GM23248 (cell line): ENCODE data around the gene UBE2D1.

ENCODE experiments used
- EZH2 ChIP-seq: fragments of 200-600 bp; sonication (generic); IDR thresholded peaks from 2 replicates; pipeline ENCODE4 v1.6.1; 2018; ENCODE audit warnings: antibody characterized with exemption, mild to moderate bottlenecking; ENCODE audit not compliant: insufficient read depth, poor library complexity, severe bottlenecking
- EZH2phosphoT487 ChIP-seq: fragments of 200-600 bp; sonication (generic); IDR thresholded peaks from 2 replicates; pipeline ENCODE4 v1.6.1; 2018; ENCODE audit warnings: antibody characterized with exemption, moderate library complexity, mild to moderate bottlenecking, low read depth; ENCODE audit not compliant: insufficient read depth

- TF ChIP-seq EZH2 (no peak), EZH2phosphoT487 (no peak)
Measured at GRCh38 chr10:58326967-58327381, 7.8 kb upstream of the UBE2D1 start.
